GM12872 (cell line): ENCODE results near the gene FTCD.

Experiments used
- CTCF ChIP-seq: IDR thresholded peaks from 3 replicates; pipeline ENCODE4 v1.5.1; 2011; ENCODE audit warnings: low read depth, mild to moderate bottlenecking, low read length, moderate library complexity; ENCODE audit not compliant: insufficient read depth

Gene FTCD

GRCh38 chr21:46195595-46196195, 40.3 kb upstream of the FTCD start:
- TF ChIP-seq CTCF: no peak

- no peak for TF ChIP-seq CTCF
These were observed 39.3 kb upstream of the FTCD start for GRCh38 chr21:46194374-46195334.

- TF ChIP-seq CTCF: no peak
These were observed 38.5 kb upstream of the FTCD start for GRCh38 chr21:46193829-46194373.

- TF ChIP-seq CTCF: no peak
These were observed 36.6 kb upstream of the FTCD start for GRCh38 chr21:46191686-46192575.

GRCh38 chr21:46191257-46191685, 35.9 kb upstream of the FTCD start:
- TF ChIP-seq CTCF: no peak

GRCh38 chr21:46190491-46191131, 35.2 kb upstream of the FTCD start:
- TF ChIP-seq CTCF: no peak
